LoVo (cell line): Measurements from ENCODE around the gene VPS4A.

Source experiments
- DNase-seq: peaks from one replicate; pipeline ENCODE4 v3.0.0-alpha.2; 2016; ENCODE audit warnings: low spot score

VPS4A gene

DNA sequence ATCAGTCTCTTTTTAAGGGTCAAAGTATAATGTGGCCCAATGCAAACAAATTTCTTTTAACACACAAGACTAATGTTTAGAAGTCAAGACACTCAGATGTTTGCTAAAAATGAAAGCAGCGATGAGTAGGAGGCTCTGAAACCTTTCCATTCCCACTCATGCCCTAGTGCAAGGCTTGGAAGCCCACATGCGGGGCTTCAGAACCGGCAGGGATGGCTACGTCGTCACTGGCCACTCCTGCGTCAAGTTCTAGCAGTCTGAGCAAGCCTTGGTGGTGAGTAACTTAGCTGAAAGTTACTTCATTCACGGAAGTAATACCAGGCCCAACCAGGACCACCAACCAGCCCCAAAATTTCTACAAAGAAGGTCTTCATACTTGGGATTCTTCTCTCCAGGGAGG is 55.3 kb downstream of the VPS4A start:
- DNase-seq, result no peak

DNA sequence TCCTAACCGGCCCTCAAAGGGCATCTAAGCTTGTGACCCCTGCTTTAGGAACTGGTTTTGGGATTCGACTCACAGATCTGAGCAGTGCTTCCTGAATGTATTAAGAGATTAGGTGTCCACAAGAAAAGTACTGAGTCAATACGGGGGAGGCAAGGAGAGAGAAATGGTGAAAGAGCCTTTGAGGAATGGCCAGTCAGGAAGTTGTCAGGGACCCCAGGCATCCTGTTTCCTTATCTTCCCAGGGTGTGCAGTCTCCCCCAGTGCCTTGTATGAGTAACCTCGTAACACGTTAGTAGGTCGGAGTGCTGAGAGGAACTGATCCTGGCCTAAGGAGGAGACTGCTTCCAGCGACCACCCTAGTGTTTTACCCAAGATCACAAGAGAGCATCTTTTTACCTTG is 56.8 kb downstream of the VPS4A start:
- DNase-seq, result no peak

GRCh38 chr16:69368866-69369265 is 57.7 kb downstream of the VPS4A start:
- DNase-seq, result no peak

DNA sequence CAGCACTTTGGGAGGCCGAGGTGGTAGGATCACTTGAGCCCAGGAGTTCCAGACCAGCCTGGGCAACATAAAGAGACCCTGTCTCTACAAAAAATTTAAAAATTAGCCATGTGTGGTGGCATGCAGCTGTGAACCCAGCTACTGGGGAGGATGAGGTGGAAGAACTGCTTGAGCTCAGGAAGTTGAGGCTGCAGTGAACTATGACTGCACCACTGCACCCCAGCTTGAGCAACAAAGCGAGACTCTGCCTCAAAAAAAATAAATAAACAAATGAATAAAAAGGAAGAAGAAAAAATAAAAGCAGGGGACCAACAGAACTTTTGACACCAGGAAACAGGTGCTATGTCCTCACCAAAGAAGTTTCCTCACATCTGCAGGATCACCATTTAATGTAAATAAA is 60.4 kb downstream of the VPS4A start:
- DNase-seq, result no peak

- no peak for DNase-seq
Observed at GRCh38 chr16:69373019-69373418, 61.9 kb downstream of the VPS4A start.
